IgD-negative memory B cell (primary cell): ENCODE results near the gene SLC6A2. TPM values are rescaled to one million over a fixed set of nuclear protein-coding genes. Genes with fewer than 3 reads are reported as not detected.

Experiments
- H3K27ac Mint-ChIP-seq, 3 donors: one replicate each; pipeline ENCODE4 v1.8.0; 2020 to 2022; ENCODE audit warnings: mild to moderate bottlenecking in 3 of 3, mixed read lengths in 3 of 3, moderate library complexity in 1 of 3
- H3K27me3 Mint-ChIP-seq: one replicate; pipeline ENCODE4 v1.8.0; 2021; ENCODE audit warnings: mixed read lengths
- H3K36me3 Mint-ChIP-seq: one replicate; pipeline ENCODE4 v1.8.0; 2020; ENCODE audit warnings: mild to moderate bottlenecking, mixed read lengths
- H3K4me1 Mint-ChIP-seq, 3 donors: one replicate each; pipeline ENCODE4 v1.8.0; 2020 to 2022; ENCODE audit warnings: mixed read lengths in 3 of 3, mild to moderate bottlenecking in 1 of 3
- H3K4me3 Mint-ChIP-seq, 4 donors: one replicate each; pipeline ENCODE4 v1.8.0; 2020 to 2022; ENCODE audit warnings: mild to moderate bottlenecking in 4 of 4, mixed read lengths in 4 of 4, moderate library complexity in 3 of 4
- H3K9me3 Mint-ChIP-seq, 3 donors: one replicate each; pipeline ENCODE4 v1.8.0; 2020 to 2021; ENCODE audit warnings: mixed read lengths in 3 of 3, mild to moderate bottlenecking in 1 of 3
- polyA plus RNA-seq: library from polyadenylated mRNA; unstranded; fragments of 300-500 nt; fragmentation: Illumina TruSeq; gene quantifications from one replicate; pipeline ENCODE4 v1.2.3, GENCODE V29; 2021

SLC6A2 gene
- polyA plus RNA-seq, 1 donor from 2014 or later = not detected

DNA sequence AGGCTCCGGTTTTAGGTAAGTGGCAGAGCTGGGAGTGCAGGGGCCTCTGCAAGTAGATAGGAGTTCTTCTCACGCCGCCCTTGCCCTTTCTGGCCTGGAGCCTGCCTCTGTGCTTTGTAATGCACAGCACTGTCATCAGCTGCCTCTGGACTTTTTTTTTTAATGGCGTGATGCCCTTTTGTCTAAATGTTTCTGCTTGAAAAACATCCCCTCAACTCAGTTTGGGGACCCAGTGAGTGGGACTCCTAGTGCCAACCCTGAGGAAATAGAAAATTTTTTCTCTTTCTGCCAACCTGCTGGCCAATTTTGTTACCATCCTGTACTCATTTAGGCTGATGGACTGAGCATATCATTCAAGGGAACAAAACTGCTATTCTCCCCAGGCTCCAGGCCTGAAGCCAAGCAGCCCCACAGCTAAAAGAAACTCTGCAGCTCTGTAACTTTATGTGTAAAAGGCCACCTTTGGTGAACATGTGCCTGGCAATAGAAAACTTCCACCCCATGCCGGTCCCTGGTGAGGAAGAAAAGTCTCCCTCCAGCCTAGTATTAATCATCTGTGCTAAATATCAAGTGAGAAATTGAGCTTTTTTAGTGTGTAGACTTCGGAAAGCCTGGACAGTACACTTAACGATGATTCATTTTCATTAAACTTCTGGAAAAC lies 22.5 kb downstream of the SLC6A2 start:
- H3K9me3 Mint-ChIP-seq = no peaks in the 10 kb centered on the region
- H3K4me3 Mint-ChIP-seq = no peak overlapping the region
- H3K27me3 Mint-ChIP-seq = no peaks in the 10 kb centered on the region
- H3K36me3 Mint-ChIP-seq = no peaks in the 10 kb centered on the region
- no peaks in the 10 kb centered on the region for H3K4me1 Mint-ChIP-seq
- H3K27ac Mint-ChIP-seq = no peak overlapping the region

DNA sequence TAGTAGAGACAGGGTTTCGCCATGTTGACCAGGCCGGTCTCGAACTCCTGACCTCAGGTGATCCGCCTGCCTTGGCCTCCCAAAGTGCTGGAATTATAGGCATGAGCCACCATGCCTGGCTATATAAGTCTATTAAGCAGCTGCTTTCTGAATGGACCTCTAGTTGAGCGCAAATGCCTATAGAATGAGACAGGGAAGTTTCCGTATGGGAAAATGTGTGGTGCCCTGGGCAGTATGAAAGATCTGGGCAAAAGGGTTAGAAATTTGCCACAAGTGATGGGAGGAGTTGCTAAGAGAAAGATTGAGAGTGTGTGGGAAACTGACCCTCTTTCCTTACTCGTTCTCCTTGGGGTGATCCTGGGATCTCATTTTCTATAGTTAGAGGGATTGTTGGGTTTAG lies 26.3 kb downstream of the SLC6A2 start:
- H3K27me3 Mint-ChIP-seq = peaks cover 2% of the 10 kb centered on the region
- H3K4me3 Mint-ChIP-seq = no peak overlapping the region
- no peaks in the 10 kb centered on the region for H3K9me3 Mint-ChIP-seq
- no peak overlapping the region for H3K27ac Mint-ChIP-seq
- H3K36me3 Mint-ChIP-seq = no peaks in the 10 kb centered on the region
- no peaks in the 10 kb centered on the region for H3K4me1 Mint-ChIP-seq

DNA sequence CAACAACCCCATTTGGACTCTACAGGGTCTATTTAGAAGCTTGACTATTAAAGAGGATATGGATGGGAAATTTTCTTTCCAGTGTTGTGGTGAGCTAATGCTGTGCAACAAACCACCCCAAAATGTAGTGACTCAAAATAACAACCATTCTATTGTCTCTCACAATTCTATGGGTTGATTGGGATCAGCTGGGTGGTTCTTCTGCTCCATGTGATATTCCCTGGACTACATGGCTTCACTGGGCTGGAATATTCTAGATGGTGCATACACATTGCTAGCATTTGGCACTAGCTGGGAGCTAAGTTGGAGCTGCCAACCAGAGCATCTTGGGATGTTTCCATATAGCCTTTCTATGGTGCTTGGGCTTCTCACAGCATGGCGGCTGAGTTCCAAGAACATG lies 30.2 kb downstream of the SLC6A2 start:
- H3K4me3 Mint-ChIP-seq = no peak overlapping the region
- H3K36me3 Mint-ChIP-seq = no peaks in the 10 kb centered on the region
- peaks cover 0 to 2% (median 0%) of the 10 kb centered on the region in 3 donors for H3K9me3 Mint-ChIP-seq
- H3K4me1 Mint-ChIP-seq = no peaks in the 10 kb centered on the region
- peaks cover 2% of the 10 kb centered on the region for H3K27me3 Mint-ChIP-seq
- H3K27ac Mint-ChIP-seq = no peak overlapping the region

DNA sequence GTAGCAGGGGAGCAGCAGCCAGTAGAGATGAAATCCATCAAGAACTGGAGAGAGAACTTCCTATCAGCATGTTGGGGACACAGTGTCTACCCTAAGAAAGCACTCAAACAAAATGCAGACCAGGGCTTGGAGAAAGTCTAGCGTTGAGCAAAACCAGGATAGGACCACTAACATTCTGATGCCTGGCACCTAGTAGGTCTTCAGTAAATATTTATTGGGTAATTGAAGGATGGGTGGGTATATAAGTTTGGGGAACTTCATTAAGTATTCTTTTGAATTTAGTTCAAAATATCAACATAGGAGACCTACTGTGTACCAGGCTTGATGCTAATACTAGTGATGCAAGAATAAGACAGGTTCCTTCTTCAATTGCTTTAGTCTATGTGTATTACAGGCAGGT lies 30.9 kb downstream of the SLC6A2 start:
- H3K4me3 Mint-ChIP-seq = no peak overlapping the region

DNA sequence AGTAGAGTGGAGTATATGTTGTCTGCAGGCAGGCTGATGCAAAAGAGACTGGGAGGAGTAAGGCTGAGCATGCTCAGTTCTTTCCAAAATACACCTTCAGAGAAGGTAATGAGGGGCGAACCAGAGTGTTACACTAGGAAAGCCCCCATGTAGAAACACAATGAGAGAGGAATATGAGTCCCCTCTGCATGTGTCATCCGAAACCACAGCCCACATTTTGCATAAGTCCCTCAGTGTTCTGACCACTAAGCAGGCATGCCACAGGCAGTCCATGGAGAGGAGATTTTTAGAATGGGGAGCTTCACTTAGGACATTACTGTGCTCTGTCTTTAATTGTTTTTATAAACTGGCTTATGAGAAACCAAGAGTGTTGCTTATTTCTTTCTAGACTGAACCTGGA lies 32.0 kb downstream of the SLC6A2 start:
- Mint-ChIP-seq H3K27ac (no peak overlapping the region), H3K27me3 (peaks cover 2% of the 10 kb centered on the region), H3K9me3 (peaks cover 0 to 2% (median 0%) of the 10 kb centered on the region in 3 donors), H3K36me3 (no peaks in the 10 kb centered on the region), H3K4me3 (no peak overlapping the region), H3K4me1 (no peaks in the 10 kb centered on the region)

More for the DNA sequence above, 30.9 kb downstream of the SLC6A2 start:
- no peaks in the 10 kb centered on the region for H3K4me1 Mint-ChIP-seq
- no peak overlapping the region for H3K27ac Mint-ChIP-seq
- H3K27me3 Mint-ChIP-seq = peaks cover 2% of the 10 kb centered on the region
- peaks cover 0 to 2% (median 0%) of the 10 kb centered on the region in 3 donors for H3K9me3 Mint-ChIP-seq
- no peaks in the 10 kb centered on the region for H3K36me3 Mint-ChIP-seq

DNA sequence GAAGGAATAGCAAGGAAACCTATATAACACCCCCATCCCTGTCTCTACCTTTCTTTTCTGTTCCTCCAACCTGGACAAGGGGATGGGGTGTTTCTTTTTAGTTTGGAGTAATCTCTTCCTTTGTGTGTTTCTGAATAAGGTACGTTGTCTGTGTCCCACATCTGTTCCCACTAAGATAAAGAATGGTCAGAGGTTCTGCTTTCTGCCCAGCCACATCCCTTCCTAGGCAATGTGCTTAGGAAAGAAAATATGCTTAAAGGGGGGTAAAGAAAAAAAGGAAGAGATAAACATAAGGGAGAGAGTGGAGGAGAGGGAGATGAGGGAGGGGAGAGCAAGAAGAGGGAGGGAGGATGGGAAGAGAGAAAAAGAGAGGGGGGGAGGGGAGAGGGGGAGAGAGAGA lies 35.1 kb downstream of the SLC6A2 start:
- Mint-ChIP-seq H3K27me3 (no peaks in the 10 kb centered on the region), H3K36me3 (no peaks in the 10 kb centered on the region), H3K4me3 (no peak overlapping the region), H3K27ac (no peak overlapping the region), H3K4me1 (no peaks in the 10 kb centered on the region), H3K9me3 (peaks cover 0 to 2% (median 0%) of the 10 kb centered on the region in 3 donors)

DNA sequence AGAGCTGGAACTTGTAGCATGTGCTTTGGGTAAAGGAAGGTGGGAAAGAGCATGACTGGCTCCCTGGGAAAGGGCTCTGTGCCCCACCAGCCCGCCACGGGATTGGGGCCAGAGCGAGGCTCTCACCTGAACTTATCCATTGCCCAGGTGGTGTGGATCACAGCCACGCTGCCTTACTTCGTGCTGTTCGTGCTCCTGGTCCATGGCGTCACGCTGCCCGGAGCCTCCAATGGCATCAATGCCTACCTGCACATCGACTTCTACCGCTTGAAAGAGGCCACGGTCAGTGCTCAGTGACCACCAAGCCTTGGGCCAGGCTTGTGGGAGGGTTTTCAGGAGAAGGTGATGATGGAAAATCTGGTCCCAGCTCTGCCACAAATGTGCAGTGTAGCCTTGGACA lies 36.0 kb downstream of the SLC6A2 start:
- Mint-ChIP-seq H3K27ac (no peak overlapping the region), H3K27me3 (no peaks in the 10 kb centered on the region), H3K9me3 (peaks cover 0 to 2% (median 0%) of the 10 kb centered on the region in 3 donors), H3K4me1 (no peaks in the 10 kb centered on the region), H3K4me3 (no peak overlapping the region), H3K36me3 (no peaks in the 10 kb centered on the region)

DNA sequence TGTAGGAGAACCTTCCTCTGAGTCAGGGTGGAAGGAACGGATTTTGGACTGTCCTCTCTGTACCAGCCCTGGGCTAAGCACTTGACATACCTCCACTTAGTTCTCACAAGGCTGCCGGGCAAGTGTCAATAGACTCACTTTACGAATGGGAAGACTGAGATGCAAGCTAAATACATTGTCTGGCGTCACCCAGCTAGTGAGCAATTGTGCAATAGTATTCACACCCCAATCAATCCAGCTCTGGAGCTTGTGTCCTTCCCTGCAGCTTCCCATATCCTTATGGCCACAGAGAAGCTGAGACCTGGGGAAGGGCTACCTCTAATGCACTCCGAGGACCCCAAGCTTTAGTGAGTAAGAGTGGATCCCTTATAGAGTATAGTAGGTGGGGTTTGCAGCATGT lies 39.8 kb downstream of the SLC6A2 start:
- no peaks in the 10 kb centered on the region for H3K4me1 Mint-ChIP-seq
- H3K27ac Mint-ChIP-seq = no peak overlapping the region
- peaks cover 3% of the 10 kb centered on the region for H3K27me3 Mint-ChIP-seq
- H3K9me3 Mint-ChIP-seq = no peaks in the 10 kb centered on the region
- no peak overlapping the region for H3K4me3 Mint-ChIP-seq
- H3K36me3 Mint-ChIP-seq = no peaks in the 10 kb centered on the region

DNA sequence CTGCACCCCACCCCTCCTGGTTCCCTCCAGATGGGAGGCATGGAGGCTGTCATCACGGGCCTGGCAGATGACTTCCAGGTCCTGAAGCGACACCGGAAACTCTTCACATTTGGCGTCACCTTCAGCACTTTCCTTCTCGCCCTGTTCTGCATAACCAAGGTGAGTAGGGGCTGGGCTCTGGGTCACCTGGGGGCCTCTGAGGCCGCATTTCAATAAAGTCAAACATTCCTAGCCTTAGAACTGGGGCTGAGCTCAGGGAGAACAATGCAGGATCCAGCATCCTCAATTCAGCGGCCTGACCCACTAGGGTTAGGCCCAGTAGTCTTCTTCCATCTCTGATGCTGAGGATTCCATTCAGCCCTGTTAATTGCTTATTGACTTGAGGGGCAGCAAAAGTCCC lies 42.1 kb downstream of the SLC6A2 start:
- H3K4me3 Mint-ChIP-seq = no peak overlapping the region
- no peaks in the 10 kb centered on the region for H3K36me3 Mint-ChIP-seq
- H3K27me3 Mint-ChIP-seq = peaks cover 3% of the 10 kb centered on the region
- no peak overlapping the region for H3K27ac Mint-ChIP-seq
- no peaks in the 10 kb centered on the region for H3K4me1 Mint-ChIP-seq
- no peaks in the 10 kb centered on the region for H3K9me3 Mint-ChIP-seq

DNA sequence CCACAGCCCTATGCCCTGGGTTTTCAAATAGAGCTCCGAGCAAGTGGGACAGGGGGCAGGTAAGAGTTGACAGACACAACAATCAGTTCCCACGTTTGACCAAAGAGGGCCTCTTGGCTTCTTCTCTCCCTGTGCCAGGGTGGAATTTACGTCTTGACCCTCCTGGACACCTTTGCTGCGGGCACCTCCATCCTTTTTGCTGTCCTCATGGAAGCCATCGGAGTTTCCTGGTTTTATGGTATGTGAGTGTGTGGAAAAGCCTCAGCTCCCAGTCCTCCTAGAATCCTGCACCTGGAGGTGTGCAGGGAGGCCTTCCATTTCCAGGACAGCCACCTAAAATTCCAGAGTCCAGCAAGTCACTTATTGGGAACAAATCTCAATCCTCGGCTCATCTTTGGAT lies 42.5 kb downstream of the SLC6A2 start:
- Mint-ChIP-seq H3K27me3 (peaks cover 3% of the 10 kb centered on the region), H3K4me3 (no peak overlapping the region), H3K9me3 (no peaks in the 10 kb centered on the region), H3K4me1 (no peaks in the 10 kb centered on the region), H3K27ac (no peak overlapping the region), H3K36me3 (no peaks in the 10 kb centered on the region)

DNA sequence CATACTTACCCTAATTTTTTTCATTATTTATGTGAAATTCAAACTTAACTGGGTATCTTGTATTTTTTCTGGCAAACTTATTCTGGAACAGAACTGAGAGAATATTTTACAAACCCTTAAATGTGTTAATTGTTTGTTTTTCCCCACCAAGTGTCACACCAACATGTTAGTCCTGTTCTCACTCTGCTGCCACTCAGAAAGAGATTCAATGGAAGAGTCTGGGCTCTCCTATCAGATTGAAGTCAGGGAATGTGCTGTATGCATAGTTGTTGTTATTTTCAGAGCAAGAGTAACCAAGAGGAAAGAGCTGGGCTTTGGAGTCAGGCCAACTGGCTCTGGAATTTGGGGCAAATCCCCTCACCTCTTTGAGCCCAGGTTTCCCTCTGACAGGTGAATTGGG lies 43.2 kb downstream of the SLC6A2 start:
- peaks cover 3% of the 10 kb centered on the region for H3K27me3 Mint-ChIP-seq
- H3K36me3 Mint-ChIP-seq = no peaks in the 10 kb centered on the region
- H3K9me3 Mint-ChIP-seq = no peaks in the 10 kb centered on the region

DNA sequence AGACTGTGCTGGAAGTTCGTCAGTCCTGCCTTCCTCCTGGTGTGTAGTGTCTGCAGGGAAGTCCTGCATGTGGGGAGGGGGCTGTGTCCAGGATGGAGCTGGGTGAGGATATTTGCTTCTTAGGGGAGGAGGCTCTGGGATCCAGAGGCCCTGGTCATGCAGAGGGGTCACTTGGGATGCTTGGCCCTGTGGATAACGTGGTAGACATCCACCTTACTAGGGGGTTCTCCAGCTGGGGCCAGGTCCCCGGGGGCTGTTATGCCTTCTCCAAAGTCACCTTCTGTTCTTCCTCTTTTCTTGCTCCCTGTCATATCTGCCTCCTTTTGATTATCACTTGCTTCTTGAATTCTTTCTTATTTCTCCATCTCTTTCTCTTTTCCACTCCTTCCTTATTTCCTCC lies 43.8 kb downstream of the SLC6A2 start:
- Mint-ChIP-seq H3K4me3 (no peak overlapping the region), H3K9me3 (no peaks in the 10 kb centered on the region), H3K27me3 (peaks cover 3% of the 10 kb centered on the region), H3K36me3 (no peaks in the 10 kb centered on the region), H3K27ac (no peak overlapping the region), H3K4me1 (no peaks in the 10 kb centered on the region)

More for the DNA sequence above, 43.2 kb downstream of the SLC6A2 start:
- Mint-ChIP-seq H3K27ac (no peak overlapping the region), H3K4me3 (no peak overlapping the region), H3K4me1 (no peaks in the 10 kb centered on the region)

DNA sequence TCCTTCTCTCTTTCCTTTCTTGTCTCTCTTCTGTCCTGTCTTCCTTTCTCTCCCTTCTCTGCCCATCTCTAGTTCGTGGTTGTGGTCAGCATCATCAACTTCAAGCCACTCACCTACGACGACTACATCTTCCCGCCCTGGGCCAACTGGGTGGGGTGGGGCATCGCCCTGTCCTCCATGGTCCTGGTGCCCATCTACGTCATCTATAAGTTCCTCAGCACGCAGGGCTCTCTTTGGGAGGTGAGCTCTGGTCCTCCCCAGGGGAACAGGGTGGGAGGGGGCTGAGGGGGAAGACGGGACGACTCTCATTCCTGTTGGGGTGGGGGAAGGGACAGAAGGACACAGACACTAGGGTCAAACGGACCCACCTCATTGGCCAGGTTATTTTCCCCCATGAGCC lies 44.3 kb downstream of the SLC6A2 start:
- H3K27ac Mint-ChIP-seq = peak overlapping the region in 1 of 3 donors; percentile 35

DNA sequence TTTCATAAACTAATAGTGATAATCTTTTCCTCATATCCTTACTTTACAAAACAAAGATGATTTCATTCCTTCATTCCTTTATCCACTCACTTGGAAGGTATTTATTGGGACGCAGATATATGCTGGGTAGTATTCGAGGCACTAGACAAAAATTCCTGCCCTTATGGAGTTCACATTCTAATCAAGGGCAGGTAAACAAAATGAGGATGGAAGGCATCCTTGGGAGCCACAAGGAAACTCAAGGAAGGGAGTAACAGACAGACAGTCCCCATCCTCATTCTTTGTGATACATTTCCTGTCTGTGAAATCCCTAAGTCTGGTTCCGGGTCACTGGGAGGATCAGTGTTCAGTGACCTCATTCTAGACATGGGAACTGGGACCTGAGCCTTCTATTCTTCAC lies 45.2 kb downstream of the SLC6A2 start:
- Mint-ChIP-seq H3K36me3 (no peaks in the 10 kb centered on the region), H3K4me1 (no peaks in the 10 kb centered on the region), H3K9me3 (no peaks in the 10 kb centered on the region), H3K4me3 (no peak overlapping the region), H3K27ac (no peak overlapping the region), H3K27me3 (peaks cover 5% of the 10 kb centered on the region)

More for the DNA sequence above, 44.3 kb downstream of the SLC6A2 start:
- peaks cover 3% of the 10 kb centered on the region for H3K27me3 Mint-ChIP-seq
- H3K9me3 Mint-ChIP-seq = no peaks in the 10 kb centered on the region
- H3K4me1 Mint-ChIP-seq = no peaks in the 10 kb centered on the region
- H3K4me3 Mint-ChIP-seq = no peak overlapping the region
- H3K36me3 Mint-ChIP-seq = no peaks in the 10 kb centered on the region

DNA sequence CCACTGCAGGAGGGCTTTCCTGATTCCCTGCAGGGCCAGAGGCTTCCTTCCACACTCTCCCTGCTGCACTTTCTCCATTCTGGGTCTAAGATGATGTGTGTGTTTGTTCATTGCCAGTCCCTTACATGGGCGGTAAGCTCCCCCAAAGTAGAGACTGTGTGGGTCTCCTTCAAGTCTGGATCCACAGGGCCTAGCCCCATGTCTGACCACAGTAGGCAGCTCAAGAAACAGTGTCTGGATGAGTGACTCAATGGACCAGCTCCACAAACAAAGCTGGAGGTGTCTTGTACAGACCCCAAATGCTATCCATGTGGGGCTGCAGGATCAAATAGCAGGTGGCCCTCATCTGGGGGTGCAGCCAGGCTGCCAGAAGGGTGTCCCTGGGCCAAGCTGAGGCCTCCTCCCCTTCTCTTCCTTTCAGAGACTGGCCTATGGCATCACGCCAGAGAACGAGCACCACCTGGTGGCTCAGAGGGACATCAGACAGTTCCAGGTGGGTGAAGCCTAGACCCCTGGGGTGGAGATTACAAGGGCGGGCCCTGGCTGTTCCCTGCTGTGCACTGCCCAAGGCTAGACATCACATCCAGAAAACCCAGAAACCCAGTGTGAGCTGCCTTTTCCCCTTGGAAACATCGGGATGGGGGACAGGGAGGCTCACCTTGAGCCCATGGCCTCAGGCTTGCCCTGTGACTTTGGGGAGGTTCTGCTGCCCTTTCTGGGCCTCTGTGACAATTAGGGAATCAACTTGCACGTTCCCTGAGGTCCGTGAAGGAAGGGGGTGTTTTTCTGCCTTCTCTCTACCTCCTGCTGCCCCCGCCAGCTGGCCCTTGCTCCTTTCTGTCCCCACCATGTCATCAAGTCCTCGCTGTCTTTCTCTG lies 45.9 kb downstream of the SLC6A2 start:
- no peaks in the 10 kb centered on the region for H3K36me3 Mint-ChIP-seq
- no peaks in the 10 kb centered on the region for H3K9me3 Mint-ChIP-seq
- no peak overlapping the region for H3K4me3 Mint-ChIP-seq
- H3K27me3 Mint-ChIP-seq = peaks cover 9% of the 10 kb centered on the region
- H3K4me1 Mint-ChIP-seq = no peaks in the 10 kb centered on the region
- no peak overlapping the region for H3K27ac Mint-ChIP-seq
